GM19372 (cell line): ENCODE measurements around the gene NOS1.

Source experiments
- ATAC-seq: cut with Tn5 transposase; IDR thresholded peaks from one replicate; pipeline ENCODE4 v1.9.1; 2021; ENCODE audit warnings: mild to moderate bottlenecking, low read depth, moderate library complexity; ENCODE audit not compliant: unreplicated experiment

The NOS1 gene

GRCh38 chr12:117333331-117333881 is 28.0 kb downstream of the NOS1 start:
- no peak for ATAC-seq

- no peak for ATAC-seq
These were observed 29.7 kb downstream of the NOS1 start for GRCh38 chr12:117331691-117332090.

- ATAC-seq, result no peak
These were observed 30.8 kb downstream of the NOS1 start for GRCh38 chr12:117330441-117331113.

GRCh38 chr12:117329756-117330155 is 31.7 kb downstream of the NOS1 start:
- no peak for ATAC-seq

- ATAC-seq, result no peak
These were observed 32.8 kb downstream of the NOS1 start for GRCh38 chr12:117328556-117329100.

GRCh38 chr12:117322428-117322827 is 39.0 kb downstream of the NOS1 start:
- no peak for ATAC-seq

- no peak for ATAC-seq
These were observed 39.9 kb downstream of the NOS1 start for GRCh38 chr12:117321572-117321971.

- no peak for ATAC-seq
These were observed 42.8 kb downstream of the NOS1 start for GRCh38 chr12:117318591-117318990.

GRCh38 chr12:117316336-117316735 is 45.1 kb downstream of the NOS1 start:
- ATAC-seq, result no peak

GRCh38 chr12:117313926-117314325 is 47.5 kb downstream of the NOS1 start:
- no peak for ATAC-seq

GRCh38 chr12:117312770-117313169 is 48.7 kb downstream of the NOS1 start:
- no peak for ATAC-seq

GRCh38 chr12:117309276-117309925 is 52.0 kb downstream of the NOS1 start:
- no peak for ATAC-seq

GRCh38 chr12:117300174-117300573 is 61.3 kb downstream of the NOS1 start:
- no peak for ATAC-seq

- ATAC-seq, result no peak
These were observed 62.7 kb downstream of the NOS1 start for GRCh38 chr12:117298648-117299225.

GRCh38 chr12:117298191-117298590 is 63.2 kb downstream of the NOS1 start:
- ATAC-seq, result no peak

GRCh38 chr12:117294189-117294603 is 67.2 kb downstream of the NOS1 start:
- no peak for ATAC-seq

GRCh38 chr12:117293510-117293909 is 67.9 kb downstream of the NOS1 start:
- no peak for ATAC-seq

- no peak for ATAC-seq
These were observed 68.7 kb downstream of the NOS1 start for GRCh38 chr12:117292688-117293087.

- ATAC-seq, result no peak
These were observed 77.3 kb downstream of the NOS1 start for GRCh38 chr12:117284140-117284539.

- no peak for ATAC-seq
These were observed 78.9 kb downstream of the NOS1 start for GRCh38 chr12:117282490-117282889.

- no peak for ATAC-seq
These were observed 81.3 kb downstream of the NOS1 start for GRCh38 chr12:117280019-117280680.
